Left ventricle myocardium inferior (tissue), 1 donor: ENCODE results near the gene MMP25. TPM values are rescaled to one million over a fixed set of nuclear protein-coding genes. Genes with fewer than 3 reads are reported as not detected.
"Not testable (repeated sequence)": the region's sequence is repeated elsewhere in the genome, so short reads cannot be mapped to it uniquely, and the experiment has no call there.

Experiments
- DNase-seq: peaks from one replicate; pipeline ENCODE4 v3.0.0-alpha.2; 2020
- H3K27ac ChIP-seq: fragments of 200-600 bp; replicated peaks from 2 replicates; pipeline ENCODE4 v1.8.0; 2021
- H3K27me3 ChIP-seq: fragments of 200-600 bp; 2 replicates; pipeline ENCODE4 v1.8.0; 2021; ENCODE audit warnings: low read depth
- H3K36me3 ChIP-seq: fragments of 200-600 bp; 2 replicates; pipeline ENCODE4 v1.8.0; 2021
- H3K4me1 ChIP-seq: fragments of 200-600 bp; 2 replicates; pipeline ENCODE4 v1.8.0; 2021
- H3K4me3 ChIP-seq: fragments of 200-600 bp; 2 replicates; pipeline ENCODE4 v1.8.0; 2021; ENCODE audit warnings: mild to moderate bottlenecking, moderate library complexity
- H3K9me3 ChIP-seq: fragments of 200-600 bp; replicated peaks from 2 replicates; pipeline ENCODE4 v1.8.0; 2021
- CTCF ChIP-seq: fragments of 200-600 bp; IDR thresholded peaks from 2 replicates; pipeline ENCODE4 v1.8.0; 2021; ENCODE audit warnings: antibody characterized with exemption, mild to moderate bottlenecking, borderline replicate concordance
- intact Hi-C: fragments of 100-400 bp; cut with micrococcal nuclease; formaldehyde crosslinking; loops from one replicate; pipeline ENCODE4 v1.11.0; 2022
- total RNA-seq: library from RNA; stranded (reverse); fragmentation: NEBNext Ultra II Directional; extraction: Animal tissue kit (Norgen Biotek cat#: 25700); gene quantifications from one replicate; pipeline ENCODE4 v1.2.1, GENCODE V29; 2021
- donor health status: DM: no; HTN: yes; CAD: no; lungs with severe emphysema.

The MMP25 gene
- total RNA-seq, 1 donor from 2014 or later: 1.2 TPM

GRCh38 chr16:3073448-3073847 is 27.1 kb downstream of the MMP25 start:
- intact Hi-C loops: no loop called here
- Histone ChIP-seq H3K36me3 (peaks cover 5% of the 10 kb centered on the region), H3K27me3 (no peaks in the 10 kb centered on the region), H3K27ac (no peak overlapping the region), H3K9me3 (no peaks in the 10 kb centered on the region), H3K4me3 (no peak overlapping the region), H3K4me1 (peaks cover 12% of the 10 kb centered on the region)
- no peak for DNase-seq
- TF ChIP-seq CTCF: no peak

GRCh38 chr16:3074860-3075522 is 28.6 kb downstream of the MMP25 start:
- H3K4me1 ChIP-seq: peaks cover 11% of the 10 kb centered on the region
- no peak for DNase-seq
- intact Hi-C loops: no loop called here
- no peaks in the 10 kb centered on the region for H3K27me3 ChIP-seq
- no peak overlapping the region for H3K4me3 ChIP-seq
- TF ChIP-seq CTCF: no peak
- H3K9me3 ChIP-seq: no peaks in the 10 kb centered on the region
- peaks cover 3% of the 10 kb centered on the region for H3K36me3 ChIP-seq
- peak overlapping the region; percentile 33 for H3K27ac ChIP-seq

GRCh38 chr16:3075523-3075915 is 29.2 kb downstream of the MMP25 start:
- H3K9me3 ChIP-seq: no peaks in the 10 kb centered on the region
- TF ChIP-seq CTCF: no peak
- H3K27me3 ChIP-seq: no peaks in the 10 kb centered on the region
- H3K4me1 ChIP-seq: peaks cover 11% of the 10 kb centered on the region
- intact Hi-C loops: no loop called here
- DNase-seq: peak; percentile 65
- peak overlapping the region; percentile 33 for H3K27ac ChIP-seq
- peaks cover 3% of the 10 kb centered on the region for H3K36me3 ChIP-seq
- H3K4me3 ChIP-seq: no peak overlapping the region

- intact Hi-C loops, H3K4me3 ChIP-seq, DNase-seq, H3K9me3 ChIP-seq, H3K36me3 ChIP-seq, H3K27me3 ChIP-seq: not testable (repeated sequence)
- Histone ChIP-seq H3K27ac (peak overlapping the region; percentile 16), H3K4me1 (peaks cover 11% of the 10 kb centered on the region)
These were observed 29.6 kb downstream of the MMP25 start for GRCh38 chr16:3075946-3076345.

GRCh38 chr16:3076577-3076976 is 30.2 kb downstream of the MMP25 start:
- DNase-seq: no peak
- H3K27ac ChIP-seq: peak overlapping the region; percentile 16

More at GRCh38 chr16:3076577-3076976, 30.2 kb downstream of the MMP25 start:
- no peaks in the 10 kb centered on the region for H3K9me3 ChIP-seq
- TF ChIP-seq CTCF: no peak
- no peaks in the 10 kb centered on the region for H3K27me3 ChIP-seq
- peaks cover 3% of the 10 kb centered on the region for H3K36me3 ChIP-seq
- intact Hi-C loops: no loop called here
- peaks cover 11% of the 10 kb centered on the region for H3K4me1 ChIP-seq
- no peak overlapping the region for H3K4me3 ChIP-seq
